GM11168 (cell line): ENCODE results near the gene VAV2.

Experiments used
- in situ Hi-C: fragments of 300-500 bp; cut with MboI; formaldehyde crosslinking; loops from one replicate; pipeline ENCODE4 v1.12.0; 2022; ENCODE audit warnings: low sequenced_read_pairs; ENCODE audit not compliant: unreplicated experiment

Gene VAV2

GRCh38 chr9:133884907-133885744 is 107.0 kb downstream of the VAV2 start:
- in situ Hi-C loops: no loop called here

GRCh38 chr9:133882849-133883755 is 109.0 kb downstream of the VAV2 start:
- in situ Hi-C loops: no loop called here

GRCh38 chr9:133881671-133882381 is 110.3 kb downstream of the VAV2 start:
- in situ Hi-C loops: no loop called here

- in situ Hi-C loops: no loop called here
Observed at GRCh38 chr9:133880851-133881661, 111.1 kb downstream of the VAV2 start.

- in situ Hi-C loops: no loop called here
Observed at GRCh38 chr9:133880136-133880535, 112.0 kb downstream of the VAV2 start.

GRCh38 chr9:133879615-133880014 is 112.5 kb downstream of the VAV2 start:
- in situ Hi-C loops: no loop called here

GRCh38 chr9:133878402-133878801 is 113.7 kb downstream of the VAV2 start:
- in situ Hi-C loops: no loop called here

GRCh38 chr9:133877967-133878366 is 114.2 kb downstream of the VAV2 start:
- in situ Hi-C loops: no loop called here

GRCh38 chr9:133877327-133877726 is 114.8 kb downstream of the VAV2 start:
- in situ Hi-C loops: no loop called here

- in situ Hi-C loops: no loop called here
Observed at GRCh38 chr9:133876836-133877235, 115.3 kb downstream of the VAV2 start.

GRCh38 chr9:133876144-133876543 is 116.0 kb downstream of the VAV2 start:
- in situ Hi-C loops: no loop called here

- in situ Hi-C loops: no loop called here
Observed at GRCh38 chr9:133875131-133875530, 117.0 kb downstream of the VAV2 start.

- in situ Hi-C loops: no loop called here
Observed at GRCh38 chr9:133874659-133875058, 117.5 kb downstream of the VAV2 start.

- in situ Hi-C loops: no loop called here
Observed at GRCh38 chr9:133874060-133874657, 118.0 kb downstream of the VAV2 start.

- in situ Hi-C loops: no loop called here
Observed at GRCh38 chr9:133873461-133873891, 118.6 kb downstream of the VAV2 start.

GRCh38 chr9:133873009-133873408 is 119.1 kb downstream of the VAV2 start:
- in situ Hi-C loops: no loop called here

GRCh38 chr9:133870598-133871595 is 121.2 kb downstream of the VAV2 start:
- in situ Hi-C loops: no loop called here
